Measurements from ENCODE around the gene CHCHD3.

DNA sequence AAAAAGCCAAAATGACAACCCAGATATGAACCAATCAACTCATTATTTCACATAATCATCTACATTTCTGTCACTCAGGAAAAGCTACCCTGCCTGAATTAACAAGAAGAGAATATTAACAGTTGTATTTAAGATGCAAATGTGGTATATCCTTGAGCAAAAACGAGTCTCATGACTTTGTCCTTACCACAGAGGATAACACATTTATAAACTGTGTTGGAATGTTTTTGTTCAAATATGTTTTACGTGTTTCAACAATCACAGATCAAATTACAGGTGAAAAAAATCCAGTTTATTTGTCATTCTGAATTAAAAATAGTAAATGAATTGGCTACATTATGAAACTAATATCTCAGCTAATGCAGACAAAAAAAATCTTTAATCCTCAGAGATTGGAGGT, 34.6 kb downstream of the CHCHD3 start:
- TF ChIP-seq, protein P1, sequence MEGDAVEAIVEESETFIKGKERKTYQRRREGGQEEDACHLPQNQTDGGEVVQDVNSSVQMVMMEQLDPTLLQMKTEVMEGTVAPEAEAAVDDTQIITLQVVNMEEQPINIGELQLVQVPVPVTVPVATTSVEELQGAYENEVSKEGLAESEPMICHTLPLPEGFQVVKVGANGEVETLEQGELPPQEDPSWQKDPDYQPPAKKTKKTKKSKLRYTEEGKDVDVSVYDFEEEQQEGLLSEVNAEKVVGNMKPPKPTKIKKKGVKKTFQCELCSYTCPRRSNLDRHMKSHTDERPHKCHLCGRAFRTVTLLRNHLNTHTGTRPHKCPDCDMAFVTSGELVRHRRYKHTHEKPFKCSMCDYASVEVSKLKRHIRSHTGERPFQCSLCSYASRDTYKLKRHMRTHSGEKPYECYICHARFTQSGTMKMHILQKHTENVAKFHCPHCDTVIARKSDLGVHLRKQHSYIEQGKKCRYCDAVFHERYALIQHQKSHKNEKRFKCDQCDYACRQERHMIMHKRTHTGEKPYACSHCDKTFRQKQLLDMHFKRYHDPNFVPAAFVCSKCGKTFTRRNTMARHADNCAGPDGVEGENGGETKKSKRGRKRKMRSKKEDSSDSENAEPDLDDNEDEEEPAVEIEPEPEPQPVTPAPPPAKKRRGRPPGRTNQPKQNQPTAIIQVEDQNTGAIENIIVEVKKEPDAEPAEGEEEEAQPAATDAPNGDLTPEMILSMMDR (conservative IDR thresholded peaks at IDR 0.05; ENCODE audit: low read depth, low read length): no peak
- no peak for TF ChIP-seq BHLHE40 (IDR thresholded peaks at IDR 0.05; ENCODE audit: low read depth, low read length)
- no peak for TF ChIP-seq RAD21 (IDR thresholded peaks at IDR 0.05; ENCODE audit: low read length)
- TF ChIP-seq FOS (IDR thresholded peaks at IDR 0.05; ENCODE audit: low read depth, low read length): no peak
- TF ChIP-seq SMC3 (IDR thresholded peaks at IDR 0.05; ENCODE audit: low read depth, low read length): no peak
- TF ChIP-seq POLR2A (IDR thresholded peaks at IDR 0.05; ENCODE audit: low read depth, low read length): no peak
- no peak for TF ChIP-seq CHD1 (IDR thresholded peaks at IDR 0.05; ENCODE audit: low read depth, low read length)
- no peak for TF ChIP-seq RFX5 (IDR thresholded peaks at IDR 0.05; ENCODE audit: low read depth, low read length)
- TF ChIP-seq, protein P2, sequence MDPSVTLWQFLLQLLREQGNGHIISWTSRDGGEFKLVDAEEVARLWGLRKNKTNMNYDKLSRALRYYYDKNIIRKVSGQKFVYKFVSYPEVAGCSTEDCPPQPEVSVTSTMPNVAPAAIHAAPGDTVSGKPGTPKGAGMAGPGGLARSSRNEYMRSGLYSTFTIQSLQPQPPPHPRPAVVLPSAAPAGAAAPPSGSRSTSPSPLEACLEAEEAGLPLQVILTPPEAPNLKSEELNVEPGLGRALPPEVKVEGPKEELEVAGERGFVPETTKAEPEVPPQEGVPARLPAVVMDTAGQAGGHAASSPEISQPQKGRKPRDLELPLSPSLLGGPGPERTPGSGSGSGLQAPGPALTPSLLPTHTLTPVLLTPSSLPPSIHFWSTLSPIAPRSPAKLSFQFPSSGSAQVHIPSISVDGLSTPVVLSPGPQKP (IDR thresholded peaks at IDR 0.05; ENCODE audit: borderline replicate concordance, low read depth, low read length): no peak
- TF ChIP-seq RCOR1 (IDR thresholded peaks at IDR 0.05; ENCODE audit: insufficient replicate concordance, low read length): no peak
- TF ChIP-seq USF2 (IDR thresholded peaks at IDR 0.05; ENCODE audit: low read depth, low read length): no peak
- TF ChIP-seq MAFK (IDR thresholded peaks at IDR 0.05; ENCODE audit: low read depth, low read length): no peak
- no peak for TF ChIP-seq MXI1 (IDR thresholded peaks at IDR 0.05; ENCODE audit: borderline replicate concordance, low read depth, low read length)
